ENCODE data around the gene CXCL17. TPM values are rescaled to one million over a fixed set of nuclear protein-coding genes. Genes with fewer than 3 reads are reported as not detected.

The CXCL17 gene
- total and polyA plus RNA-seq, 2 experiments from 2014 or later: 4.4 to 16.7 TPM

- Histone ChIP-seq H3K9me3 (ENCODE audit: low read depth) (no peaks in the 10 kb centered on the region), H4K20me1 (ENCODE audit: insufficient read depth, poor library complexity, severe bottlenecking) (no peaks in the 10 kb centered on the region), H3K27me3 (no peaks in the 10 kb centered on the region), H3K79me2 (no peaks in the 10 kb centered on the region), H2AFZ (no peak overlapping the region), H3K36me3 (replicated peaks; ENCODE audit: insufficient read depth, low read depth) (no peaks in the 10 kb centered on the region), H3K4me3 (no peak overlapping the region), H3K27ac (no peak overlapping the region), H3K4me2 (no peak overlapping the region), H3K9me2 (replicated peaks; ENCODE audit: insufficient read depth) (no peaks in the 10 kb centered on the region), H3K4me1 (ENCODE audit: insufficient read depth) (no peaks in the 10 kb centered on the region)
- no peak for DNase-seq (ENCODE audit: low spot score)
- 99% methylated on average over 10 of the region's 10 CpGs for WGBS (ENCODE audit: low lambda C conversion rate, missing lambda C conversion rate)
- TF ChIP-seq EZH2phosphoT487 (IDR thresholded peaks at IDR 0.05; ENCODE audit: low read depth, severe bottlenecking, unreplicated experiment) (no peak), EZH2 (IDR thresholded peaks at IDR 0.05; ENCODE audit: borderline replicate concordance) (no peak), CTCF (IDR thresholded peaks at IDR 0.05; ENCODE audit: poor library complexity) (no peak)
Measured at GRCh38 chr19:42407816-42408175, 35.0 kb downstream of the CXCL17 start.

- Histone ChIP-seq H3K4me1 (ENCODE audit: insufficient read depth) (no peaks in the 10 kb centered on the region), H3K27ac (no peak overlapping the region), H3K27me3 (no peaks in the 10 kb centered on the region), H3K9me3 (ENCODE audit: low read depth) (no peaks in the 10 kb centered on the region), H3K9me2 (replicated peaks; ENCODE audit: insufficient read depth) (no peaks in the 10 kb centered on the region), H3K4me3 (no peak overlapping the region), H3K36me3 (replicated peaks; ENCODE audit: insufficient read depth, low read depth) (no peaks in the 10 kb centered on the region), H3K4me2 (no peak overlapping the region), H2AFZ (no peak overlapping the region), H3K79me2 (no peaks in the 10 kb centered on the region), H4K20me1 (ENCODE audit: insufficient read depth, poor library complexity, severe bottlenecking) (no peaks in the 10 kb centered on the region)
- DNase-seq (ENCODE audit: low spot score): no peak
- 96% methylated on average over 24 of the region's 30 CpGs for WGBS (ENCODE audit: low lambda C conversion rate, missing lambda C conversion rate)
- no peak for TF ChIP-seq CTCF (IDR thresholded peaks at IDR 0.05; ENCODE audit: poor library complexity)
- no peak for TF ChIP-seq EZH2phosphoT487 (IDR thresholded peaks at IDR 0.05; ENCODE audit: low read depth, severe bottlenecking, unreplicated experiment)
- no peak for TF ChIP-seq EZH2 (IDR thresholded peaks at IDR 0.05; ENCODE audit: borderline replicate concordance)
Measured at GRCh38 chr19:42407085-42407815, 35.5 kb downstream of the CXCL17 start.

- Histone ChIP-seq H3K9me3 (ENCODE audit: low read depth) (no peaks in the 10 kb centered on the region), H3K4me2 (no peak overlapping the region), H2AFZ (no peak overlapping the region), H3K27me3 (no peaks in the 10 kb centered on the region), H3K4me1 (ENCODE audit: insufficient read depth) (no peaks in the 10 kb centered on the region), H3K36me3 (replicated peaks; ENCODE audit: insufficient read depth, low read depth) (no peaks in the 10 kb centered on the region), H3K4me3 (no peak overlapping the region), H3K9me2 (replicated peaks; ENCODE audit: insufficient read depth) (no peaks in the 10 kb centered on the region), H3K27ac (no peak overlapping the region), H3K79me2 (no peaks in the 10 kb centered on the region), H4K20me1 (ENCODE audit: insufficient read depth, poor library complexity, severe bottlenecking) (no peaks in the 10 kb centered on the region)
- WGBS (ENCODE audit: low lambda C conversion rate, missing lambda C conversion rate): 93% methylated on average over 11 of the region's 11 CpGs
- DNase-seq (ENCODE audit: low spot score): no peak
- TF ChIP-seq CTCF (IDR thresholded peaks at IDR 0.05; ENCODE audit: poor library complexity) (no peak), EZH2phosphoT487 (IDR thresholded peaks at IDR 0.05; ENCODE audit: low read depth, severe bottlenecking, unreplicated experiment) (no peak), EZH2 (IDR thresholded peaks at IDR 0.05; ENCODE audit: borderline replicate concordance) (no peak)
Measured at GRCh38 chr19:42406111-42406510, 36.6 kb downstream of the CXCL17 start.
